ENCODE data around the gene ERC2.

- no peak for TF ChIP-seq POLR2A (IDR thresholded peaks at IDR 0.05)
- TF ChIP-seq CTCF (IDR thresholded peaks at IDR 0.05) = no peak
These were observed 984.8 kb downstream of the ERC2 start for GRCh38 chr3:55483196-55484095.
